Measurements from ENCODE around the gene PPIL6. TPM values are rescaled to one million over a fixed set of nuclear protein-coding genes. Genes with fewer than 3 reads are reported as not detected.

Gene PPIL6
- not detected for total RNA-seq

DNA sequence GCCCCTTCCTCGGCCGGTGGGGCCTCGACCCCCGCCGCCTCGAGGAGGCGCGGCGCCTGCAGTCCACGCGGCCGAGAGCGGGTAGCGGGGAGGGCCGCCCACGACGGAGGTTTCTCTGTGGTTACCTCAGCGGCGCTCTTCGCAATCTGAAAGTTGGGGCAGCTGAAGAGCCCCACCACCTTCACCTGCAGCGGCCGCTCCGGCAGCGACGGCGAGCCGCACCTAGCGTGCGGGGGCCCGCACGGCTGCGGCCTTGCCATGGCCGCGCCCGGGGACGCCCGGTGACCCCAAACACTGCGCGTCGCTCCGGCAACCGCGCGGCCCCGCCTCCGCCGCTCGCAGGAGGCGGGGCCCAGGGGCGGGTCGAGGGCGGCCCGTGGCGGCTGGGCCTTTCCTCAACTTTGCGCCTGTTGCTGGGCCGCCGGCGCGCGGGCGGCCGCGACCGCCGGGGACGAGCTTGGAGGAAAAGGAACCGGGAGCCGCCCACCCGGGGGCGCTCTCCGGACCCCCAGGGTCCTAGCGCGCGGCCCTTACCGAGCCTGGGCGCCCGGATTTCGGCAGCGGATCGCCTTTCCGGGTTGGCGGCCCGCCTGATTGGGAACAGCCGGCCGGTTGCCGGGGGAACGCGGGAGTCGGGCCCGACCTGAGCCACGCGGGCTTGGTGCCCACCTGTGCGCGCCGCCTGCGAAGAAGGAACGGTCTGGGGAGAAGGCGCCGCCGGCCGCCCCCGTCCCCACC, at the start of gene PPIL6, which contains the start of gene SMPD2:
PPIL6 (minus strand) TSS at position 298 of the 738 bp plus-strand sequence; CDS start at position 260, 38 bp downstream.
SMPD2 (plus strand) TSS at position 394 of the 738 bp plus-strand sequence. CDS start 398 bp downstream, outside the sequence.
- no peaks in the 10 kb centered on the region for H3K9me3 Mint-ChIP-seq
- CTCF ChIA-PET = interaction anchor here (1.2 to 6.5 kb wide), 7 partner anchors 14 to 253 kb away, joined by 3 to 36 read pairs (median 5); partner anchors contain the start of genes CD164, MICAL1 and ZBTB24
- POLR2A ChIA-PET = interaction anchor here (0.7 to 11.5 kb wide), 11 partner anchors 14 to 346 kb away, joined by 3 to 243 read pairs (median 12); partner anchors contain the start of genes CD164, CEP57L1, MICAL1 and SESN1
- DNase-seq = peak; percentile 81
- peaks cover 4% of the 10 kb centered on the region for H3K27me3 Mint-ChIP-seq
- peak within 1 kb of the TSS; percentile 90 for H3K4me3 Mint-ChIP-seq
- H3K36me3 Mint-ChIP-seq (ENCODE audit: low read depth) = peaks cover 33% of the 10 kb centered on the region
- peak within 1 kb of the TSS; percentile 75 for H3K27ac Mint-ChIP-seq
- H3K4me1 Mint-ChIP-seq = peaks cover 32% of the 10 kb centered on the region

DNA sequence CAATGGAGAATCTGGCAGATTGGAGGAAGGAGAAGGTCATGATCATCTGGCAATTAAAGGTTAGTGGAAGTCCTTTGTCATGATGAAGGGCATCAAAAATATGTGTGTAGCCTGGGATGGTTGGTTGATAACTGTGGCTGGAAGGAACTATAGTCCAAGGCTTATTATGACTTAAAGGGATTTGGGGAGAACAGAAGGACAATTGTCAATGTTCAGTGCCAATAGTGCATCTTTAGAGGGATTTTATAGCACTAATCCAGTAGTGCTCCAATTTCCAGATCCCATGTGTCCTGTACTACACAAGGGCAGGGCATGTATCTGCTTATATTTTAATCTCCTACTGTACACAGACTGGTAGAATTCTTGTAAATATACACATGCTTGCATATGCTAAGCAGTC, 47.6 kb upstream of the PPIL6 start:
- H3K4me1 Mint-ChIP-seq = peaks cover 31% of the 10 kb centered on the region

GRCh38 chr6:109486068-109486467, 45.6 kb upstream of the PPIL6 start:
- H3K27ac Mint-ChIP-seq = no peak overlapping the region
- peaks cover 13% of the 10 kb centered on the region for H3K36me3 Mint-ChIP-seq (ENCODE audit: low read depth)
- no peaks in the 10 kb centered on the region for H3K9me3 Mint-ChIP-seq
- ChIA-PET POLR2A (interaction anchor here (2.0 to 8.1 kb wide), 3 partner anchors 30 to 103 kb away, joined by 6 to 139 read pairs (median 8); partner anchors contain the start of genes MICAL1, PPIL6 and SMPD2), CTCF (no interaction called here)
- DNase-seq = no peak
- H3K4me3 Mint-ChIP-seq = no peak overlapping the region
- peaks cover 2% of the 10 kb centered on the region for H3K27me3 Mint-ChIP-seq
- H3K4me1 Mint-ChIP-seq = peaks cover 33% of the 10 kb centered on the region

More for the DNA sequence above, 47.6 kb upstream of the PPIL6 start:
- H3K27ac Mint-ChIP-seq = no peak overlapping the region
- CTCF ChIA-PET = interaction anchor here (0.7 kb wide), 3 partner anchors 104 to 605 kb away, joined by 3 read pairs; no protein-coding TSS in a partner anchor
- H3K27me3 Mint-ChIP-seq = peaks cover 2% of the 10 kb centered on the region
- POLR2A ChIA-PET = no interaction called here
- no peaks in the 10 kb centered on the region for H3K9me3 Mint-ChIP-seq
- no peaks in the 10 kb centered on the region for H3K36me3 Mint-ChIP-seq (ENCODE audit: low read depth)
- no peak for DNase-seq
- H3K4me3 Mint-ChIP-seq = no peak overlapping the region

DNA sequence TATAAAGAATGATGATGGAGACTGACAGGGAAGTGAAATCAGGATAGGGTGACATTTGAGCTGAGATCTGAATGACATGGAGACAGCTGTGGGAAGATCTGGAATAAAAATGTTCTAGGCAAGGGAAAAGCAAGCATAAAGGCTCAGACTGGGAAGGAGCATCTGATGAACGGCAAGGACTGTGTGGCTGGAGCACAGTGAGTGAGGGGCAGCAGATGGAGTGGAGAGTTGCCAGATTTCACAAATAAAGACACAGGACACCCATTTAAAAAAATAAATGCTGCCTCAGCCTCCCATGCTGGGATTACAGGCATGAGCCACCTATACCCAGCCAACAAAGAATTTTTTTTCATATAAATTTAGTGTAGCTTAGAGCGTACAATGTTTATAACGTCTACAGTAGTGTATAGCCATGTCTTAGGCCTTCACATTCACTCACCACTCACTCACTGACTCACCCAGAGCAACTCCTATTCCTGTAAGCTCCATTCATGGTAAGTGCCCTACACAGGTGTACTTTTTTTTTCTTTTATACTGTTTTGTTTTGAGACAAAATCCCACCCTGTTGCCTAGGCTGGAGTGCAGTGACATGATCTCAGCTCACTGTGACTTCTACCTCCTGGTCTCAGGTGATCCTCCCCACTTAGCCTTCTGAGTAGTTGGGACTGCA, 45.0 kb upstream of the PPIL6 start:
- Mint-ChIP-seq H3K27ac (no peak overlapping the region), H3K4me3 (no peak overlapping the region), H3K36me3 (ENCODE audit: low read depth) (peaks cover 19% of the 10 kb centered on the region), H3K4me1 (peaks cover 34% of the 10 kb centered on the region), H3K27me3 (peaks cover 2% of the 10 kb centered on the region), H3K9me3 (no peaks in the 10 kb centered on the region)
- CTCF ChIA-PET = no interaction called here
- POLR2A ChIA-PET = interaction anchor here (0.6 to 8.1 kb wide), 5 partner anchors 29 to 102 kb away, joined by 3 to 139 read pairs (median 6); partner anchors contain the start of genes MICAL1, PPIL6 and SMPD2
- no peak for DNase-seq

- POLR2A ChIA-PET = interaction anchor here (0.8 to 8.1 kb wide), 2 partner anchors 28 to 41 kb away, joined by 3 to 139 read pairs; partner anchors contain the start of gene MICAL1
- no peak for DNase-seq
- peaks cover 36% of the 10 kb centered on the region for H3K4me1 Mint-ChIP-seq
- CTCF ChIA-PET = no interaction called here
- peak overlapping the region; percentile 21 for H3K27ac Mint-ChIP-seq
- H3K4me3 Mint-ChIP-seq = peak overlapping the region; percentile 63
- H3K27me3 Mint-ChIP-seq = peaks cover 2% of the 10 kb centered on the region
- peaks cover 27% of the 10 kb centered on the region for H3K36me3 Mint-ChIP-seq (ENCODE audit: low read depth)
- H3K9me3 Mint-ChIP-seq = no peaks in the 10 kb centered on the region
Observed at GRCh38 chr6:109484122-109484521, 43.7 kb upstream of the PPIL6 start.

GRCh38 chr6:109483735-109484057, 43.3 kb upstream of the PPIL6 start:
- Mint-ChIP-seq H3K4me1 (peaks cover 40% of the 10 kb centered on the region), H3K27me3 (peaks cover 2% of the 10 kb centered on the region), H3K4me3 (peak overlapping the region; percentile 63), H3K27ac (peak overlapping the region; percentile 27), H3K9me3 (no peaks in the 10 kb centered on the region), H3K36me3 (ENCODE audit: low read depth) (peaks cover 32% of the 10 kb centered on the region)
- DNase-seq = no peak
- CTCF ChIA-PET = no interaction called here
- POLR2A ChIA-PET = interaction anchor here (2.0 to 8.1 kb wide), 2 partner anchors 27 to 389 kb away, joined by 9 to 139 read pairs; partner anchors contain the start of genes CEP57L1, MICAL1 and SESN1

DNA sequence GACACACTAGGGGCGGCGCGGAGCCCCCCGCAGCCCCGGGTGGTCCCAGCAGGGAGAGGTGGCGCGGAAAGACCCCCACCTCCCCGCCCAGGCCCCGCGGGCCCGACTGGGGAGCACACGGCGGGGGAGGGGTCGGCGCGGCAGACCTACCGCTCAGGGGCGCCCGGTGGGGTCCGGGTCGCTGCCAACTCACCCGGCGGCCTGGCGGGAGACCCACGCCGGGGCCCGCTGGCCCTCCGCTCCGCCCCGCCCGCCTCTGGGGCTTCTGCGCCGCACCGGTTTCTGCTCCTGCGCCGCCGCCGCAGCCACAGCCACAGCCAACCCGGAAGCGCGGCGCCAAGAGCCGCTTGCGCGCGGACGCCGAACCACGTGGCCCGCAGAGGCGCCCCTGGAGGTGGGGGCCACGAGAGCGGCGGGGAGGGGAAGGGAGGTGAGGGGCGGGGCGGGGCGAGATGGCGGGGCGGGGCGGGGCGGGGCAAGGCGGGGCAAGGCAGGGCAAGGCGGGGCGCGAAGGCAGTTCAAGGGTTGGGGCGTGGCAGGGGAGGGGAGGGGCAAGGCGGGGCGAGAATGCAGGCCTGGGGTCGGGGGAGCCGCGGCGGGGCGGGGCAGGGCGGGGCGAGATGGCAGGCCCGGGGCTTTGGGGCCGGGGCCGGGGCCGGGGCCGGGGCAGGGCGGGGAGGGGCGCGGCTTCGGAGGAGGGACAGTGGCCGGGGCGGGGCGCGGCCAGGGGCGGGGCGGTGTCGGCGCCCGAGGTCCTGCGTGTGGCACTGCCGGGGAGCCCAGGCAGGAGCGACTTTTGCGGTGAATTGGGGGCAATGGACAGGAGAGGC, 42.7 kb upstream of the PPIL6 start, which contains the start of gene ZBTB24:
ZBTB24 (minus strand) TSS at position 315 of the 830 bp plus-strand sequence. CDS start 1,193 bp downstream, outside the sequence.
- Mint-ChIP-seq H3K27me3 (peaks cover 2% of the 10 kb centered on the region), H3K4me3 (peak within 1 kb of the TSS; percentile 98), H3K4me1 (peaks cover 46% of the 10 kb centered on the region), H3K36me3 (ENCODE audit: low read depth) (peaks cover 36% of the 10 kb centered on the region), H3K9me3 (no peaks in the 10 kb centered on the region), H3K27ac (peak within 1 kb of the TSS; percentile 88)
- ChIA-PET CTCF (interaction anchor here (0.6 to 1.5 kb wide), 10 partner anchors 8 to 100 kb away, joined by 3 to 13 read pairs (median 4); partner anchors contain the start of genes CD164, MICAL1, PPIL6 and SMPD2), POLR2A (interaction anchor here (1.0 to 8.1 kb wide), 9 partner anchors 9 to 388 kb away, joined by 3 to 139 read pairs (median 25); partner anchors contain the start of genes CD164, CEP57L1, MICAL1 and PPIL6)
- DNase-seq = peak; percentile 91

DNA sequence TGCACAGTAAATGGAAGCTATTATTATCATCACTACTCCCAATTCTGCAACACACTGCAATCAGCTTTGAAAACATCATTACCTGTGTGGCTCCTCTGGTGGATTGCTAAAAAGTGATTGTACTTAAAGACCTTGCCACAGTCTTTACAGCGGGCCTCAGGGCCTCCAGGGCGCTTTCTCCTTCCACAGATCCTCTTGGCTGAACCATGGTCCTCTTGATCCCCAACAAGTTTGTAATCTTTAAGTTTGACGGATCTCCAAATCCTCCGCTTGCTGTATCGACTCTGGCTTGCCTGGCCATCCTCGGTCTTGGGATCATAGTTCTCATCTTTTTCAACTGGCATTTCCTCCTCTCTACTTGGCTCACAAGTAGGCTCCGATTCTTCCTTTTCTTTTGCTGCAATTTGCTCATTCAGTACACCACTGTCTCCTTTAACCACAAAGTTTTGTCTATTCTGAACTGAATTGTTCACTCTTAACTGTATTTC, 40.6 kb upstream of the PPIL6 start:
- DNase-seq = no peak
- H3K4me3 Mint-ChIP-seq = peak overlapping the region; percentile 98
- H3K36me3 Mint-ChIP-seq (ENCODE audit: low read depth) = peaks cover 54% of the 10 kb centered on the region
- no peaks in the 10 kb centered on the region for H3K9me3 Mint-ChIP-seq
- CTCF ChIA-PET = interaction anchor here (1.6 to 2.6 kb wide), 6 partner anchors 10 to 559 kb away, joined by 5 to 13 read pairs (median 5); partner anchors contain the start of gene MICAL1
- peak overlapping the region; percentile 88 for H3K27ac Mint-ChIP-seq
- POLR2A ChIA-PET = interaction anchor here (1.1 to 8.1 kb wide), 8 partner anchors 10 to 99 kb away, joined by 3 to 139 read pairs (median 26); partner anchors contain the start of genes CD164, MICAL1, PPIL6 and SMPD2
- H3K4me1 Mint-ChIP-seq = peaks cover 65% of the 10 kb centered on the region
- H3K27me3 Mint-ChIP-seq = no peaks in the 10 kb centered on the region

DNA sequence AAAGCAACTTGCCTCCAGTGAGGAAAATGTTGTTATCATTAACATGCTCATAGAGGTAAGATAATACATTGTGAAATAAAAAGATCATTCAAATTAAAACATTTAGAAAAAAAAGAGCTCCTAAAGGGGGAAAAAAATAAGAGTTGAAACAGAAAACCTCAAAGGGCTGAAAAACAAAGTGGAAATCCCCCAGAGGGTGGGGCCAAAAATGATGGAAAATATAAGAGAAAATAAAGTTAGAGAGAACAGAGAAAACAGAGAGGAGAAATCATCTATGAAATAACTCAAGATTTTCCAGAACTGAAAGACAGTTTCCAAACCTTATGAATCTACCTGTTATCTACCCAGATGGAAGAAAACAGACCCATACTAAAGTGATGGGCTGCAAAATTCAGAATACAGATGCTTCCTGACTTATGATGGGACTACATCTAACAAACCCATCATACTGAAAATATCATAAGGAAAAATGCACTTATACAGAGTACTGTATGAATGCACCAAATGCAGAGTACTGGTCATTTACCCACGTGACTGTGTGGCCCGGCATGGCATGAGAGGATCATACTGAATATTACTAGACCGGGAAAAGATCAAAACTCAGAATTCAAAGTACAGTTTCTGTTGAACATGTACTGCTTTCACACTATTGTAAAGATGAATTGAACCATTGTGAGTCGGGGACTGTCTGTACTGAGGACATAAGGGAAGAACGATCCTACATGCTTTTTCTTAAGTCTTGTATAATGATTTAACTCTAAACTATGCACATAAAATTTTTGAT, 38.6 kb upstream of the PPIL6 start:
- ChIA-PET POLR2A (interaction anchor here (0.6 to 8.1 kb wide), 12 partner anchors 8 to 384 kb away, joined by 3 to 139 read pairs (median 6); partner anchors contain the start of genes CD164, MICAL1, PPIL6 and SESN1), CTCF (interaction anchor here (0.6 to 2.6 kb wide), 7 partner anchors 12 to 316 kb away, joined by 3 to 13 read pairs (median 5); partner anchors contain the start of gene MICAL1)
- Mint-ChIP-seq H3K4me3 (peak overlapping the region; percentile 74), H3K27ac (peak overlapping the region; percentile 67), H3K27me3 (no peaks in the 10 kb centered on the region), H3K9me3 (no peaks in the 10 kb centered on the region), H3K36me3 (ENCODE audit: low read depth) (peaks cover 69% of the 10 kb centered on the region), H3K4me1 (peaks cover 74% of the 10 kb centered on the region)
- DNase-seq = no peak

DNA sequence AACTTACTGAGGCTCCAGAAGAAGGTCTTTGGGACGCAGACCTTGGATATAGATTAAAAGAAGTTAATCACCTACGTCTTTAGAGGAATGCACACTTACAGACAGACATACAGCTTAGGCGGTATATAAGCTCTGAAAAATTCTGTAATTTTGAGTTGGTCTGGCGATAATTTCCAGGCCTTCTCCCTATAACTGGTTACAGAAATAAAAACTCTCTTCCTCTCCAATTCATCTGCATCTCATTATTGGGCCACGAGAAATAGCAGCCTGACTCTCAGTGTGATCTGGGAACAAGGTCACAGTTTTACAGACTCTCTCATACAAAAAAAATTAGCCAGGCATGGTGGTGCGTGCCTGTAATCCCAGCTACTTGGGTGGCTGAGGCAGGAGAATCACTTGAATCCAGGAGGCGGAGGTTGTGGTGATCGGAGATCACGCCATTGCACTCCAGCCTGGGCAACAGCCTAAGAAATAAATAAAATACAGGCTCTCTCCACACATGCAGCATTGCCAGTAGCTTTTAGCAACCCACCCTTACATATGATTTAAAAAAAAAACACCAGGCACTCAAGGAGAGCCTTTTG, 37.9 kb upstream of the PPIL6 start:
- Mint-ChIP-seq H3K27me3 (no peaks in the 10 kb centered on the region), H3K27ac (peak overlapping the region; percentile 67), H3K9me3 (no peaks in the 10 kb centered on the region), H3K4me3 (peak overlapping the region; percentile 74), H3K4me1 (peaks cover 74% of the 10 kb centered on the region), H3K36me3 (ENCODE audit: low read depth) (peaks cover 76% of the 10 kb centered on the region)
- DNase-seq = no peak
- ChIA-PET POLR2A (interaction anchor here (0.6 to 8.1 kb wide), 8 partner anchors 13 to 384 kb away, joined by 3 to 139 read pairs (median 4); partner anchors contain the start of genes CD164, MICAL1 and SESN1), CTCF (interaction anchor here (0.6 to 0.7 kb wide), 3 partner anchors 18 to 317 kb away, joined by 3 to 4 read pairs (median 3); no protein-coding TSS in a partner anchor)
